GM18499 (cell line): ENCODE data around the gene RFX6.

Source experiments
- ATAC-seq: cut with Tn5 transposase; IDR thresholded peaks from one replicate; pipeline ENCODE4 v1.9.1; 2021; ENCODE audit warnings: moderate number of reproducible peaks; ENCODE audit not compliant: insufficient read depth, unreplicated experiment

Gene RFX6

DNA sequence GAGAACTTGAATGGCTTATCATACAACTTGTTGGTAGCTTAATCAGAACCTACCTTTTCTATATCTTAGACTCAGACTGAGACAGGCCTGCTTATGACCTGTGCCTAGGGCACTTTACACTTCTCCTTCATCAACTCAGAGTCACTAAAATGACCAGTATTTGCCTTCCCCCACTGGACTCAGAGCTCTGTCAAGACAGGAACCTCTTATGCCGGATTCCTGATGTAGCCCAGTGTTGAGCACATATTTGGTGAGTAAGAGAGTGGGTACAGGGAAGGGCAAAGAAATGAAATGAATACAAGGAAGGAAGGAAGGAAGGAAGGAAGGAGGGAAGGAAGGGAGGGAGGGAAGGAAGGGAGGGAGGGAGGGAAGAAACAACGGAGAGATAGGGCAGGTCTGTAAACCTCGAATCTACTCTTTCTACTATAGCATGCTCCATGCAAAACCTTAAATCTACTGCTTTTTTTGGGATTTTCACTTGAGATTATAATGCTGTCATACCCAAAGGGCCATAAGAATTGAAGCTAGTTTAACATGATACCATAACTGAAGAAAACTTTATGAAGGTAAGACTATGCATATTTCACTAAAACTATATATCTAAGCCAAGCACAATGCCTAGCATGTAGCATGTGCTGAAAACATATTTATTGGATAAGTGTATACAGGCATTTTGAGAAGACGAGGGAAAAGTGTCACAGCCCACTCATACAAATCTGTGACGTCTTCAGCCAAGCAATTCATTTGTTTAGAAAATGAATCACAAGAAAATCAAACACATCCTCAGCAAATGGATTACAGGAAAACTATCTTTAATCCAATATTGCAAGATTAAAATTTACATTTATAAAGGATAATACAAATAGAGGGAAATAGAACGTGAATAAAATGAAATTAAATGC, 89.9 kb downstream of the RFX6 start:
- ATAC-seq, result no peak

DNA sequence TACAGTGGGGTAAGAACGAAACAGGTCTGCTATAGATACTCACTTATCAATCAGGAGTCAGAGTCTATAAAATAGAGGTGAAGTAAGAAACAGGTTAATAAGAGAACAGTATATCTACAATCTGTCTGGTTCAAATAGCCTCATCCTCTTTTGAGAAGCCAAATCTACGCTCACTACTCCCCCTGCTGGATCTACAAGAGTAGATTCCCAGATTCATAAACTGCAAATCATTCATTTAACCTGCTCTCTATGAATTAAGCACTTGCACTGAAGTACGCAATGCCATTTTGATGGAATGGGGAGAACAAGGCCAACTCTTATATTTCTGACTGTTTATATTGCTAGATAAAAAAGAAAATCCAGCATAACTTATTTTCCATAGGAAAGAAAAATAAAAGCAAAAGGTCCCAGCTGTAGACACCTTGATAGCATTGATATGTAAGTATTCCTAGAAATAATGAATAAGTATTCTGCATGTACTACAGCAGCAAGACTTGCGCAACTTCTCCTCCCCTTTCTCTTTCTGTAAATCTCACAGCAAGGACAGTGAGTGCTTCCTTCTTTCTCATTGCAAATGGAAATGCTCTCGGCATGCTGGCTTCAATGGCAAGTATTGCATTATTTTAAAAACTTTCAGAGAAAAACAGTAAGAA, 92.3 kb downstream of the RFX6 start:
- peak; percentile 84 for ATAC-seq

DNA sequence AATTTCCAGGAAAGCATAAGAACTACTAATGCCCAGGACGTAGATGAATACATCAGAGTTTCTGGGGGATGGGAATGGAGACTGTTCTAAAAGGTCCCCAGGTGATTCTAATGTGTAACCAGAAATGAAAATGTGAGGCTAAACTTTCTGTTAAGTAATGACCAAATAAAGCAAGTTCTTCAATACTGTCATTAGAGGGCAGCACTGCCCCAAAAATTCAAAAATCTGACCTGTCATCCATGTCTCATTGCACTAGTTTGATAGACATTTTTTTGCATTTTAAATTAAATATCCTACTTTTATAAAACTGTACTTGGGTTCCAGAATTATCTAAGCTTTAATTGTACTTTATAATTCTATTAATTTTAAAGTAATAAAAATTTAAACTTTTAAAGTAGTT, 94.9 kb downstream of the RFX6 start:
- peak; percentile 58 for ATAC-seq

DNA sequence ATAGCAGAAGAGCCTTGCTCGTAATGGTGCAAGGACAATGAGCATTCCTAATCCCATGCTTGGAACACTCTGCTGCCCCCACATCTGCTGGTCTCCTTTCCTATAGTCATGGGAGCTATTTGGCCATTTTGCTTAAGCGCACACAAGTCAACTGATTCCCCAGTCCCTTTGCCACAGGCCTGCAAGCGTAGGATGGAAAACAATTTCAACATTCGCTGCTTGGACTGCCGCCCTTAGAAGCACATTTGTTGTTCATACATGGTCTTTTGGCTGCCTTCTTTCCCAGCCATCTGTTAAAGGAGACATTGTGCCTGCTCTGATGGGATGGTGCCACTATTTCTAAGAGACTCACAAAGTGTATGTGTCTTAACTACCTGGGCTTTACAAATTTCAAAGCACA, 96.9 kb downstream of the RFX6 start:
- no peak for ATAC-seq

DNA sequence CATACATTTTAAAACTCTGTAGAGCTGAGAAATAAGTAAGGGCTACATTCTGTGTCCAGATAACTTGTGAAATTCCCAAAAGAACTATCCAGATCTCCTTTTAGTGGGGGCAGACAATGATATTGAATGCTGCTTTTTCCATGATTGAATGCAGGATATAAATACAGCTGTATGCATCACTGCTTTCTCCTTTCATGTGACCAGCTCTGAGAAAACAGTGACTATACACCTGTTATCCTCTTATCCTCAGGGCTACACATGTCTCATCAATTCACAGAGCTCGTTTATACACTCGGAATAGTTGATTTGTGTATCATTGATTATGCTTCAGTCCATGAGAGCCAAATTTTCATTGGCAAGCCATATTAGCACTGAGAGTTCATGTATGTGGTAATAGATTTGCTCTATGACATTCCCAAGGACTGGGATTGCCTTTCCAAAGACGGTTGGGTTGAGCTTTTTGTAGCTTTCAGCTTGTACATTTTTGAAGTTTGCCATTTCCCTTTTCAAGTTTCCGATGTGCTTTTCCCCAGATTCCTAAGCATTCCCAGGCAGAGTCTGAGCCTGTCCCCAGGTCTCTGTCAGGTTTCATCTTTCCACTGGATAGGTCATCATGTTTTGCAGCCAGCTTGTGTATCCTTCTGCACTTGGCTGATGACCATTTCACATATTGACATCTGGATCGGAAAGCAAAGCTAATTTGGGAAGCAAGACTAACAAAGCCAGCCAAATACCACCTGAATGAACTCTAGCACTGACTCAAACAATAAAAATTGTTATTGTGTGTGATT, 97.7 kb downstream of the RFX6 start:
- ATAC-seq, result no peak

DNA sequence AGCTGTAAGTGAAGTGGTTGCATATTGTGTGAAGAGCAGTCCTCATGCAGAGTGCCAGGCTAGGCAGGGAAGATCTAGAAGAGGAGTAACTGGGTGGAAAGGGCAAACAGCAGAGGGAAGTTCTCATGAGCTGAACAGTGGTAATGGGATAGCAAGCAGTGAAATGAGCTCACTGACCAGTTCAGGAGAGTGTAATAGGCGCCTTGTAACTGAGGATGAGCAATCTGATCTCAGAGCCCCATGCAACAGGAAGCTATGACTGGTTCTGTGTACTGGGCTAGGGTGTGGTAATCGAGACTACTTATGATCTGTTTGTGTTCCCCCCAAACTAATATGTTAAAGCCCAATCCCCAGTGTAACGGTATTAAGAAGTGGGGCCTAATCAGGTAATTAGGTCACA, 98.6 kb downstream of the RFX6 start:
- no peak for ATAC-seq

DNA sequence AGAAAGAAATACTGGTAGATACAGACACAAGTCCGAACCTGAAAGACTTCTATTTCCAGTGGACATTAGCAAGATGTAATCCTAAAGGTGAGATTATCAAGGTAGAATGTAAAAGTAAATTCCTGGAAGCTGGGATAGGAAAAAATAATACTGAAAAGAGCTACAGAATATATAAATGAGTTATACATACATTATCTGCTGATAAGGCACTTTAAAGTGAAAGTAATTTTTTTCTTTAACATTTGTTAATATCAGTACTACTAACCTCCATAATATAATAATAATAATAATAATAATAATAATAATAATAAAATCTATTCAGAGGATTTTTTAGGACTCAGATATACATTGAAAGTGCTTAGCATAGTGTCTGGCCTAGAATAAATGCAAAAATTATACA, 102.5 kb downstream of the RFX6 start:
- ATAC-seq, result no peak
